Trophoblast cell (in vitro differentiated cells and primary cell): ENCODE results near the gene NUDT8.
"Not testable (repeated sequence)": the region's sequence is repeated elsewhere in the genome, so short reads cannot be mapped to it uniquely, and the experiment has no call there.

Experiments used
- DNase-seq, 2 donors: peaks; one replicate each; pipeline ENCODE4 v3.0.0-alpha.2; 2016
- H2AFZ ChIP-seq: 2 replicates; pipeline ENCODE4 v1.6.1; 2013; ENCODE audit warnings: low read length, moderate library complexity, mild to moderate bottlenecking; ENCODE audit not compliant: insufficient read depth, poor library complexity
- H2AK5ac ChIP-seq: 2 replicates; pipeline ENCODE4 v1.6.1; 2013; ENCODE audit warnings: mild to moderate bottlenecking, low read length
- H2BK120ac ChIP-seq: 2 replicates; pipeline ENCODE4 v1.6.1; 2013; ENCODE audit warnings: low read length, mild to moderate bottlenecking, moderate library complexity; ENCODE audit not compliant: insufficient read depth, poor library complexity
- H2BK12ac ChIP-seq: 2 replicates; pipeline ENCODE4 v1.6.1; 2013; ENCODE audit warnings: mild to moderate bottlenecking, low read length, moderate library complexity
- H2BK5ac ChIP-seq: 2 replicates; pipeline ENCODE4 v1.6.1; 2013; ENCODE audit warnings: low read length, low read depth, moderate library complexity, mild to moderate bottlenecking; ENCODE audit not compliant: poor library complexity
- H3K14ac ChIP-seq: 2 replicates; pipeline ENCODE4 v1.6.1; 2013; ENCODE audit warnings: mild to moderate bottlenecking, low read length
- H3K18ac ChIP-seq: 2 replicates; pipeline ENCODE4 v1.6.1; 2013; ENCODE audit warnings: mild to moderate bottlenecking, low read length
- H3K23ac ChIP-seq: 2 replicates; pipeline ENCODE4 v1.6.1; 2013; ENCODE audit warnings: low read length
- H3K27ac ChIP-seq: 2 replicates; pipeline ENCODE4 v1.5.1; 2013; ENCODE audit warnings: low read depth, mild to moderate bottlenecking, inconsistent platforms, low read length, moderate library complexity
- H3K27me3 ChIP-seq: 2 replicates; pipeline ENCODE4 v1.6.1; 2013; ENCODE audit warnings: inconsistent platforms, mild to moderate bottlenecking, low read length, moderate library complexity; ENCODE audit not compliant: insufficient read depth
- H3K36me3 ChIP-seq, 2 experiments: 1 replicate in 1 of 2; 2 replicates in 1 of 2; pipeline ENCODE4 v1.6.1; 2013; ENCODE audit warnings: low read length in 2 of 2, mild to moderate bottlenecking in 2 of 2, moderate library complexity in 1 of 2; ENCODE audit not compliant: insufficient read depth in 2 of 2, control insufficient read depth in 1 of 2
- H3K4ac ChIP-seq: 2 replicates; pipeline ENCODE4 v1.6.1; 2013; ENCODE audit warnings: low read depth, mild to moderate bottlenecking, low read length, moderate library complexity
- H3K4me1 ChIP-seq, 2 experiments: 1 replicate in 1 of 2; 2 replicates in 1 of 2; pipeline ENCODE4 v1.6.1; 2013; ENCODE audit warnings: low read length in 2 of 2, mild to moderate bottlenecking in 2 of 2, moderate library complexity in 1 of 2; ENCODE audit not compliant: insufficient read depth in 2 of 2, control insufficient read depth in 1 of 2
- H3K4me2 ChIP-seq: 2 replicates; pipeline ENCODE4 v1.6.1; 2013; ENCODE audit warnings: inconsistent platforms, mild to moderate bottlenecking, low read length, moderate library complexity
- H3K4me3 ChIP-seq: 2 replicates; pipeline ENCODE4 v1.5.1; 2013; ENCODE audit warnings: mild to moderate bottlenecking, low read depth, low read length, inconsistent platforms
- H3K79me1 ChIP-seq: one replicate; pipeline ENCODE4 v1.6.1; 2013; ENCODE audit warnings: low read length
- H3K79me2 ChIP-seq: 2 replicates; pipeline ENCODE4 v1.6.1; 2013; ENCODE audit warnings: low read length, mild to moderate bottlenecking; ENCODE audit not compliant: control insufficient read depth, insufficient read depth, poor library complexity
- H3K9ac ChIP-seq: 2 replicates; pipeline ENCODE4 v1.6.1; 2013; ENCODE audit warnings: mild to moderate bottlenecking, low read length
- H3K9me3 ChIP-seq: 2 replicates; pipeline ENCODE4 v1.6.1; 2013; ENCODE audit warnings: low read depth, mild to moderate bottlenecking, control low read depth, inconsistent platforms, low read length; ENCODE audit not compliant: insufficient read depth
- H4K12ac ChIP-seq: 2 replicates; pipeline ENCODE4 v1.6.1; 2013; ENCODE audit warnings: low read depth, mild to moderate bottlenecking, low read length, moderate library complexity
- H4K8ac ChIP-seq: 2 replicates; pipeline ENCODE4 v1.6.1; 2013; ENCODE audit warnings: low read depth, mild to moderate bottlenecking, low read length, moderate library complexity
- H4K91ac ChIP-seq: one replicate; pipeline ENCODE4 v1.6.1; 2013; ENCODE audit warnings: low read depth, mild to moderate bottlenecking, low read length, moderate library complexity
- WGBS: extraction: QIAGEN DNeasy Blood & Tissue Kit; methylation state at CpG from one replicate; pipeline ENCODE4 v1.1.7; 2013; ENCODE audit warnings: missing lambda C conversion rate; ENCODE audit not compliant: insufficient read length, insufficient coverage; ENCODE audit errors: extremely low coverage; 5-methylcytosine and 5-hydroxymethylcytosine counted together

NUDT8 gene

DNA sequence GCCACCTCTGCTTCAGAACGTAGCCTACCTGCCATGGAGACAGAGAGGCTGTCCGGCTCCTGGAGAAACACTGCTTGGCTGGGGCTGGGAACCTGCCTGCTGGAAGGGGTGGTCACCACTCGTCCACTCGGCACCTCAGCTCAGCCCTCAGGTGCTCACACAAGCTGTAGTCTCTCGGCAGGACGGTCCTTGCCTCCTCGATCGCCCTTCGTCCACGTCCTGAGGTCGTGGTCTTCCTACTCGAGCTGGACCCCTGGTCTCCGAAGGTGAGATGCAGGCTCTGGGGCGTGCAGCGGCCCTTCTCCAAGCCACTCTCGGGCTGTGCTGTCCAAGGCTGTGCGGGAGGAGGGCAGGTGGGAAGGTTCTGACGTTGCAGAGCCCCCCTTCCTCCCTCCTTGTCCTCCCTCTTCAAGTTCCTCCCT, 9.7 kb upstream of the NUDT8 start, which contains the start of gene TBX10:
Gene TBX10 (minus strand): TSS at position 326 of the 422 bp plus-strand sequence. CDS start 291 bp downstream, at position 35.
- WGBS, result no CpG with 5 or more reads among the region's 18 CpGs
- Histone ChIP-seq H3K4ac (no peak within 1 kb of the TSS), H3K27ac (no peak within 1 kb of the TSS), H4K12ac (no peak within 1 kb of the TSS), H3K36me3 (no peaks in the 10 kb centered on the region), H3K23ac (no peak within 1 kb of the TSS), H3K9me3 (peaks cover 8% of the 10 kb centered on the region), H3K79me1 (no peaks in the 10 kb centered on the region), H2AFZ (no peak within 1 kb of the TSS), H2BK120ac (no peak within 1 kb of the TSS), H3K4me3 (no peak within 1 kb of the TSS), H3K79me2 (no peaks in the 10 kb centered on the region), H4K91ac (no peak within 1 kb of the TSS), H3K14ac (no peak within 1 kb of the TSS), H3K27me3 (no peaks in the 10 kb centered on the region), H3K4me1 (no peaks in the 10 kb centered on the region), H2AK5ac (no peak within 1 kb of the TSS), H3K18ac (no peak within 1 kb of the TSS), H2BK12ac (no peak within 1 kb of the TSS), H3K4me2 (no peak within 1 kb of the TSS), H3K9ac (no peak within 1 kb of the TSS), H2BK5ac (no peak within 1 kb of the TSS), H4K8ac (no peak within 1 kb of the TSS)
- no peak for DNase-seq

- Histone ChIP-seq H3K4me3 (no peak overlapping the region), H3K18ac (no peak overlapping the region), H3K9ac (no peak overlapping the region), H3K9me3 (peaks cover 8% of the 10 kb centered on the region), H2AK5ac (no peak overlapping the region), H3K79me2 (no peaks in the 10 kb centered on the region), H3K4me2 (no peak overlapping the region), H2AFZ (no peak overlapping the region), H3K79me1 (no peaks in the 10 kb centered on the region), H2BK120ac (no peak overlapping the region), H4K8ac (no peak overlapping the region), H2BK5ac (no peak overlapping the region), H2BK12ac (no peak overlapping the region), H3K36me3 (no peaks in the 10 kb centered on the region), H4K12ac (no peak overlapping the region), H4K91ac (no peak overlapping the region), H3K27me3 (no peaks in the 10 kb centered on the region), H3K4me1 (no peaks in the 10 kb centered on the region), H3K14ac (no peak overlapping the region), H3K23ac (no peak overlapping the region), H3K27ac (no peak overlapping the region), H3K4ac (no peak overlapping the region)
- WGBS, result no CpG with 5 or more reads among the region's 24 CpGs
- no peak for DNase-seq
These were observed 9.0 kb upstream of the NUDT8 start for GRCh38 chr11:67638535-67639437.

- H3K79me2 ChIP-seq, H3K9me3 ChIP-seq, H4K91ac ChIP-seq, DNase-seq, H3K4me2 ChIP-seq, H3K36me3 ChIP-seq, H2AFZ ChIP-seq, H4K12ac ChIP-seq, H3K4me3 ChIP-seq, H3K9ac ChIP-seq, H3K27me3 ChIP-seq, H2BK5ac ChIP-seq, H3K4me1 ChIP-seq, H3K27ac ChIP-seq, H3K4ac ChIP-seq, H4K8ac ChIP-seq, H2BK12ac ChIP-seq, H3K14ac ChIP-seq, H3K79me1 ChIP-seq, H2AK5ac ChIP-seq, H2BK120ac ChIP-seq, H3K18ac ChIP-seq, H3K23ac ChIP-seq: not testable (repeated sequence)
- WGBS, result no CpG with 5 or more reads among the region's 3 CpGs
These were observed 7.7 kb upstream of the NUDT8 start for GRCh38 chr11:67637441-67637840.

DNA sequence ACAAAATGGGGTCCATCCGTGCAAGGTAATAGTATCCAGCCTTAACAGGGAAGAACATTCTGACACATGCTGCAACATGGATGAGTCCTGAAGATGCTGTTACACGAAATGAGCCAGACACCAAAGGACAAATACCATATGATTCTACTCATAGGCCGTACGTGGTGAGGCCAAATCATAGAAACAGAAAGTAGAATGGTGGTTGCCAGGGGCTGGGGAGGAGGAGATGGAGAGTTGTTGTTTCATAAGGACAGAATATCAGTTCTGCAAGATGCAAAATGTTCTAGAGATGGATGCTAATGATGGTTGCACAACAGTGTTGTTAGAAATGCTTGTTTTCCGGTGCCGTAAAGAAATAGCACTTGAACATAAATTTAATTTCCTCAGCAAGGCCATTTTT, 7.2 kb upstream of the NUDT8 start:
- Histone ChIP-seq H3K4me3 (no peak overlapping the region), H2AFZ (no peak overlapping the region), H2BK5ac (no peak overlapping the region), H3K79me2 (no peaks in the 10 kb centered on the region), H3K27ac (no peak overlapping the region), H2BK120ac (no peak overlapping the region), H4K12ac (no peak overlapping the region), H3K4ac (no peak overlapping the region), H3K9me3 (peaks cover 10% of the 10 kb centered on the region), H4K8ac (no peak overlapping the region), H3K23ac (no peak overlapping the region), H3K27me3 (no peaks in the 10 kb centered on the region), H3K79me1 (no peaks in the 10 kb centered on the region), H3K4me1 (no peaks in the 10 kb centered on the region), H3K9ac (no peak overlapping the region), H3K36me3 (no peaks in the 10 kb centered on the region), H2AK5ac (no peak overlapping the region), H3K18ac (no peak overlapping the region), H3K14ac (no peak overlapping the region), H4K91ac (no peak overlapping the region), H3K4me2 (no peak overlapping the region), H2BK12ac (no peak overlapping the region)
- no peak for DNase-seq
- WGBS, result no CpG with 5 or more reads among the region's 6 CpGs
